ENCODE data around the gene GULP1. TPM values are rescaled to one million over a fixed set of nuclear protein-coding genes. Genes with fewer than 3 reads are reported as not detected.
"Not testable (repeated sequence)": the region's sequence is repeated elsewhere in the genome, so short reads cannot be mapped to it uniquely, and the experiment has no call there.

The GULP1 gene
- total and polyA plus RNA-seq, 10 of the 15 experiments (the other 5 are each of a cell fraction or from before 2014, with no cell fraction given): 0.02 to 1.3 (median 0.15) TPM; not detected in 5

DNA sequence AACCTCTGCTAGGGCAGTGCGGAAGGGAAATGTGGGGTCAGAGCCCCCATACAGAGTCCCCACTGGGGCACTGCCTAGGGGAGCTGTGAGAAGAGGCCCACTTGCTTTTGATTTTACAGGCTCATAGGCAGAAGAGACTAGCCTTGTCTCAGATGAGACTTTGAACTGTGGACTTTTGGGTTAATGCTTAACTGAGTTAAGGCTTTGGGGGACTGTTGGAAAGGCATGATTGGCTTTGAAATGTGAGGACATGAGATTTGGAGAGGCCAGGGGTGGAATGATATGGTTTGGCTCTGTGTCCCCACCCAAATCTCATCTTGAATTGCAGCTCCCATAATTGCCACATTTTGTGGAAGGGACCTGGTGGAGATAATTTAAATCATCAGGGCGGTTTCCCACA, 267.8 kb downstream of the GULP1 start:
- WGBS (ENCODE audit: insufficient coverage, insufficient replicate concordance, low lambda C conversion rate, missing lambda C conversion rate): 46% methylated on average over 2 of the region's 2 CpGs
- H2AFZ ChIP-seq (ENCODE audit: control insufficient read depth, low read depth, low read length); in situ Hi-C loops (cut with MboI); H3K9me3 ChIP-seq (replicated peaks; ENCODE audit: control insufficient read depth, insufficient read depth, low read length); H3K36me3 ChIP-seq (ENCODE audit: control insufficient read depth in 2 of 2, insufficient read depth in 2 of 2, low read length in 1 of 2); RAD21 ChIA-PET (ENCODE audit: unreplicated experiment); BruUV-seq (replicated peaks); H3K79me2 ChIP-seq (ENCODE audit: control insufficient read depth, insufficient read depth, low read length); FAIRE-seq; H3K27me3 ChIP-seq (replicated peaks in 1 of 2; ENCODE audit: control insufficient read depth in 2 of 2, insufficient read depth in 2 of 2, low read length in 1 of 2); H3K4me2 ChIP-seq (ENCODE audit: control insufficient read depth, insufficient read depth); POLR2A ChIA-PET; H3K4me3 ChIP-seq; DNase-seq (ENCODE audit: low read depth, low spot score); CTCF ChIA-PET; H3K9ac ChIP-seq (ENCODE audit: control insufficient read depth, insufficient read depth, low read length); H3K27ac ChIP-seq (ENCODE audit: control insufficient read depth, insufficient read depth); SMC1A ChIA-PET (ENCODE audit: uncharacterized antibody, unreplicated experiment); H4K20me1 ChIP-seq (ENCODE audit: control insufficient read depth, insufficient read depth); H3K4me1 ChIP-seq (ENCODE audit: control insufficient read depth, insufficient read depth, low read length); ATAC-seq; intact Hi-C loops (cut with micrococcal nuclease; ENCODE audit: unreplicated experiment): not testable (repeated sequence)

- H3K27ac ChIP-seq (ENCODE audit: control insufficient read depth, insufficient read depth): no peak overlapping the region
- intact Hi-C loops (cut with micrococcal nuclease; ENCODE audit: unreplicated experiment): no loop called here
- ChIA-PET CTCF (no interaction called here), SMC1A (ENCODE audit: uncharacterized antibody, unreplicated experiment) (no interaction called here), RAD21 (ENCODE audit: unreplicated experiment) (no interaction called here), POLR2A (no interaction called here)
- H3K36me3 ChIP-seq (ENCODE audit: control insufficient read depth in 2 of 2, insufficient read depth in 2 of 2, low read length in 1 of 2): no peaks in the 10 kb centered on the region
- no peaks in the 10 kb centered on the region for H4K20me1 ChIP-seq (ENCODE audit: control insufficient read depth, insufficient read depth)
- H3K4me2 ChIP-seq (ENCODE audit: control insufficient read depth, insufficient read depth): no peak overlapping the region
- DNase-seq (ENCODE audit: low read depth, low spot score) (no peak), FAIRE-seq (no peak), ATAC-seq (no peak)
- no peaks in the 10 kb centered on the region for H3K79me2 ChIP-seq (ENCODE audit: control insufficient read depth, insufficient read depth, low read length)
- WGBS (ENCODE audit: insufficient coverage, insufficient replicate concordance, low lambda C conversion rate, missing lambda C conversion rate): 20% methylated on average over 4 of the region's 4 CpGs
- no peaks in the 10 kb centered on the region for H3K27me3 ChIP-seq (replicated peaks in 1 of 2; ENCODE audit: control insufficient read depth in 2 of 2, insufficient read depth in 2 of 2, low read length in 1 of 2)
- no peak overlapping the region for H2AFZ ChIP-seq (ENCODE audit: control insufficient read depth, low read depth, low read length)
- in situ Hi-C loops (cut with MboI): no loop called here
- no peaks in the 10 kb centered on the region for H3K4me1 ChIP-seq (ENCODE audit: control insufficient read depth, insufficient read depth, low read length)
- no peak overlapping the region for H3K9ac ChIP-seq (ENCODE audit: control insufficient read depth, insufficient read depth, low read length)
- no peaks in the 10 kb centered on the region for H3K9me3 ChIP-seq (replicated peaks; ENCODE audit: control insufficient read depth, insufficient read depth, low read length)
- no peak overlapping the region for H3K4me3 ChIP-seq
- no TSS peak for BruUV-seq (replicated peaks)
- TF ChIP-seq SUPT20H (IDR thresholded peaks at IDR 0.05; ENCODE audit: borderline replicate concordance, control insufficient read depth, low read depth, low read length) (no peak), TAF1 (IDR thresholded peaks at IDR 0.05; ENCODE audit: borderline replicate concordance, low read depth, low read length) (no peak), SIX5 (IDR thresholded peaks at IDR 0.05; ENCODE audit: low read depth, low read length, severe bottlenecking) (no peak), NRF1 (conservative IDR thresholded peaks at IDR 0.05; ENCODE audit: low read depth, low read length) (no peak), ZNF622 (IDR thresholded peaks at IDR 0.05) (no peak), TCF3 (IDR thresholded peaks at IDR 0.05; ENCODE audit: borderline replicate concordance, insufficient read depth, low read depth, low read length) (no peak), ATF7 (IDR thresholded peaks at IDR 0.05; ENCODE audit: low read depth) (no peak), SPI1 (IDR thresholded peaks at IDR 0.05; ENCODE audit: borderline replicate concordance, insufficient read depth, low read depth, low read length) (no peak), ESRRA (IDR thresholded peaks at IDR 0.05; ENCODE audit: low read length) (no peak)
- TF ChIP-seq, protein P1, sequence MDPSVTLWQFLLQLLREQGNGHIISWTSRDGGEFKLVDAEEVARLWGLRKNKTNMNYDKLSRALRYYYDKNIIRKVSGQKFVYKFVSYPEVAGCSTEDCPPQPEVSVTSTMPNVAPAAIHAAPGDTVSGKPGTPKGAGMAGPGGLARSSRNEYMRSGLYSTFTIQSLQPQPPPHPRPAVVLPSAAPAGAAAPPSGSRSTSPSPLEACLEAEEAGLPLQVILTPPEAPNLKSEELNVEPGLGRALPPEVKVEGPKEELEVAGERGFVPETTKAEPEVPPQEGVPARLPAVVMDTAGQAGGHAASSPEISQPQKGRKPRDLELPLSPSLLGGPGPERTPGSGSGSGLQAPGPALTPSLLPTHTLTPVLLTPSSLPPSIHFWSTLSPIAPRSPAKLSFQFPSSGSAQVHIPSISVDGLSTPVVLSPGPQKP (IDR thresholded peaks at IDR 0.05; ENCODE audit: low read depth, low read length): no peak
- TF ChIP-seq, protein P2, sequence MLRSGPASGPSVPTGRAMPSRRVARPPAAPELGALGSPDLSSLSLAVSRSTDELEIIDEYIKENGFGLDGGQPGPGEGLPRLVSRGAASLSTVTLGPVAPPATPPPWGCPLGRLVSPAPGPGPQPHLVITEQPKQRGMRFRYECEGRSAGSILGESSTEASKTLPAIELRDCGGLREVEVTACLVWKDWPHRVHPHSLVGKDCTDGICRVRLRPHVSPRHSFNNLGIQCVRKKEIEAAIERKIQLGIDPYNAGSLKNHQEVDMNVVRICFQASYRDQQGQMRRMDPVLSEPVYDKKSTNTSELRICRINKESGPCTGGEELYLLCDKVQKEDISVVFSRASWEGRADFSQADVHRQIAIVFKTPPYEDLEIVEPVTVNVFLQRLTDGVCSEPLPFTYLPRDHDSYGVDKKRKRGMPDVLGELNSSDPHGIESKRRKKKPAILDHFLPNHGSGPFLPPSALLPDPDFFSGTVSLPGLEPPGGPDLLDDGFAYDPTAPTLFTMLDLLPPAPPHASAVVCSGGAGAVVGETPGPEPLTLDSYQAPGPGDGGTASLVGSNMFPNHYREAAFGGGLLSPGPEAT (IDR thresholded peaks at IDR 0.05; ENCODE audit: low read depth): no peak
These were observed 269.9 kb downstream of the GULP1 start for GRCh38 chr2:188561473-188561979.
